GM13977 (cell line): ENCODE data around the gene ITGB2.

Experiments used
- DNase-seq: peaks from one replicate; pipeline ENCODE4 v3.0.0; 2012; ENCODE audit warnings: low spot score
- in situ Hi-C: fragments of 300-500 bp; cut with MboI; formaldehyde crosslinking; loops from one replicate; pipeline ENCODE4 v1.12.0; 2022; ENCODE audit warnings: low sequenced_read_pairs, low pct_unique_long_range_greater_than_20kb, mixed read lengths, inconsistent platforms; ENCODE audit not compliant: unreplicated experiment
- TF ChIP-seq, protein P1 (sequence below): IDR thresholded peaks from 2 replicates; pipeline ENCODE4 v1.5.1; 2012; ENCODE audit warnings: mild to moderate bottlenecking, control low read depth; ENCODE audit not compliant: insufficient read depth; ENCODE audit errors: extremely low read depth, missing control alignments

Gene ITGB2

DNA sequence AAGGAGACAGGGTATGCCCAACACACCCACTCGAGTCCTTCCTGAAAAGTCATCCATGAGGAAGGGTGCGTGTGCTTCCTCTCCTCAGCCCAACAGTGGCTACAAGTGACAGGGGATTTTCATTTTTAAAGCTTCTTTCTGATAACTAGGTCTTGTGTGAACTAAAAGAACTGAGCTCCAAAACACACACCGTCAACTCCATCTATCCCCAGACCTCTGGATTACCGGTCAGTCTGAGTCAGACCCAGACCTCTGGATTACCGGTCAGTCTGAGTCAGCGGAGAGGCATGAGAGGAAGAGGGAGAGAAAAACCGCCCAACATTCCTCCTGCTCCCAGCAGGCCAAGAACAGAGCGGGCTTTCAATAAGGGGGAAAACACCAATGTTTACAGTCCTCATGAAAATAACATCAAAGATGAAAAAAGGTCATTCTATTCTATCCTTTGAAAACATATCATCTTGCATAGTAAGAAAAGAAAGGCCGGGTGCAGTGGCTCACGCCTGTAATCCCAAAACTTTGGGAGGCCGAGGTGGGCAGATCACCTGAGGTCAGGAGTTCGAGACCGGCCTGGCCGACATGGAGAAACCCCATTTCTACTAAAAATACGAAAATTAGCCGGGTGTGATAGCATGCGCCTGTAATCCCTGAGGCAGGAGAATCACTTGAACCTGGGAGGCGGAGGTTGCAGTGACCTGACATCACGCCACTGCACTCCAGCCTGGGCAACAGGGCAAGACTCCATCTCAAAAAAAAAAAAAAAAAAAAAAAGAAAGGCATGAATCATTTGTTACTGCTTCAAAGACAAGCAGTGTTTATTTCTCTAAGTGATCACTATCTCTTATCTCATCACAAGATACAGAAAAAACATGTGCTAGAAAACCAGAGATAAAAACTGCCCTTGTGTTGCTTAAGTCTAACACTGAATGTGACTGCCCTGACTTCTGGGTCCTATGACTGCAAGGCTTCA lies 50.6 kb downstream of the ITGB2 start:
- TF ChIP-seq, protein P1, sequence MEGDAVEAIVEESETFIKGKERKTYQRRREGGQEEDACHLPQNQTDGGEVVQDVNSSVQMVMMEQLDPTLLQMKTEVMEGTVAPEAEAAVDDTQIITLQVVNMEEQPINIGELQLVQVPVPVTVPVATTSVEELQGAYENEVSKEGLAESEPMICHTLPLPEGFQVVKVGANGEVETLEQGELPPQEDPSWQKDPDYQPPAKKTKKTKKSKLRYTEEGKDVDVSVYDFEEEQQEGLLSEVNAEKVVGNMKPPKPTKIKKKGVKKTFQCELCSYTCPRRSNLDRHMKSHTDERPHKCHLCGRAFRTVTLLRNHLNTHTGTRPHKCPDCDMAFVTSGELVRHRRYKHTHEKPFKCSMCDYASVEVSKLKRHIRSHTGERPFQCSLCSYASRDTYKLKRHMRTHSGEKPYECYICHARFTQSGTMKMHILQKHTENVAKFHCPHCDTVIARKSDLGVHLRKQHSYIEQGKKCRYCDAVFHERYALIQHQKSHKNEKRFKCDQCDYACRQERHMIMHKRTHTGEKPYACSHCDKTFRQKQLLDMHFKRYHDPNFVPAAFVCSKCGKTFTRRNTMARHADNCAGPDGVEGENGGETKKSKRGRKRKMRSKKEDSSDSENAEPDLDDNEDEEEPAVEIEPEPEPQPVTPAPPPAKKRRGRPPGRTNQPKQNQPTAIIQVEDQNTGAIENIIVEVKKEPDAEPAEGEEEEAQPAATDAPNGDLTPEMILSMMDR, result no peak
- in situ Hi-C loops, result no loop called here
- no peak for DNase-seq

DNA sequence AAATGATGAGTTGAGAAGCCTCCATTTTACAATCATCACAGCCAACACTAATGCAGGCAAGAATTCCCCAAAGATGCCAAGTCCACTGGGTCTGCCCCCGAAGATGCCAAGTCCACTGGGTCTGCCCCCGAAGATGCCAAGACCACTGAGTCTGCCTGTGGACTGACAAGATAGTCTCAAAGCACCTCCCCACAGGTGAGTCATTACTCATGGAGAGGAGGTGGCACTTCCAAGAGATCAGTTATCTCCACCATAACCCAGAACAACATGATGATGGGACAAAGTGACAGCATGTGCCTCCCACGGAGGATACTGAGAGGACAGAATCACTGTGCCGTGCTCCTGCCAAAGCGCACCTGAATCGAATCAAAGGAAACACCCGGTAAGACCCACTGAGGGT lies 52.0 kb downstream of the ITGB2 start:
- DNase-seq, result no peak
- TF ChIP-seq, protein P1, result no peak
- in situ Hi-C loops, result no loop called here

DNA sequence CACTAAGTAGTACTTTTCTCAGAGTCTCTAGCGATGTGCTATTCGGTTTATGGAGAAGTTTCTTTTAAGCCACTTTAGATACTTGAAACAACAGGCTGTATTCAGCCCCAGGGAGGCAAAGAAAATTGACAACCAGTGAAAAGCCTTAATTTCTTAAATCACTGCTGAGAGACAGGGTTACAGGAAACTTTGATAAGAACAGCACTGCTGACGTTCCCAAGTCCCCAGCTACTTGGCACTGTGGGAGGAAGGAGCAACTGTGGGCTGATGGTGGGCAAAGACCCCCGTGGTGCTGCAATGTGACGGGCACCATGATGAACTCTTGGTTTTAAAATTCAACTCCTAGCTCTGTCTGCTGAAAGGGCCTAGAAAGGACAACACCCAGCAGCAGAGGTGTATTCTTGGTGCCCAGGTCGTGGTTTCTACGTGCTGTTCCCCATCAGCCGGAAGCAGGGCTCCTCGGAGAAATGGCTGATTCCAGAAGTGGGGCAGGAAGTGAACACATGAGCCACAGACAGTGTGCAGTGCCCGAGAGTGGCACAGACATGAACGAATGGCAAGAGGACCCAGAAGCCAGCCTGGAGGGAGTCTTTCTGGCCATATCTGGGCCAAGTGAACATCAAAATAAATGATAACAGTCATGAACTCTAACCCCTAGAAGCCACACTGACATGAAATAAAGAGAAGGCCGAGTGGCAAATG lies 52.5 kb downstream of the ITGB2 start:
- no peak for DNase-seq
- in situ Hi-C loops, result no loop called here
- TF ChIP-seq, protein P1, result no peak

DNA sequence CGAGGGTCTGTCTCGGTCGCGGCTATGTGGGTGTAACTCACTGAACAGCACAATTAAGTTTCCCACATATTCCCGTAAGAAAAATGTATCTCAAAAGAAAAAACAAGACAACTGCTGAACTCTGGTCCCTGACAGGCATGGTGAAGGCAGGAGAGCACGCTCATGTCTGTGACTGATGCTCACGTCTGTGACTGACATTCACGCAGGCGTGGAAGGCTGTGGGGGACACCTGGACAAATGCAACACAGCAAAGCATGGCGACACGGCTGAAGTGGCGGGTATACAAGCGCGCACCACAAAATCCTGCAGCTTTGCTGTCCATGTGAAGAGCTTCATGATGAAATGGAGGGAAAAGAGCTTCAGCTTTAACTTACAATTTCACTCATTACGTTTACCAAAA lies 53.2 kb downstream of the ITGB2 start:
- no peak for DNase-seq
- in situ Hi-C loops, result no loop called here
- TF ChIP-seq, protein P1, result no peak

DNA sequence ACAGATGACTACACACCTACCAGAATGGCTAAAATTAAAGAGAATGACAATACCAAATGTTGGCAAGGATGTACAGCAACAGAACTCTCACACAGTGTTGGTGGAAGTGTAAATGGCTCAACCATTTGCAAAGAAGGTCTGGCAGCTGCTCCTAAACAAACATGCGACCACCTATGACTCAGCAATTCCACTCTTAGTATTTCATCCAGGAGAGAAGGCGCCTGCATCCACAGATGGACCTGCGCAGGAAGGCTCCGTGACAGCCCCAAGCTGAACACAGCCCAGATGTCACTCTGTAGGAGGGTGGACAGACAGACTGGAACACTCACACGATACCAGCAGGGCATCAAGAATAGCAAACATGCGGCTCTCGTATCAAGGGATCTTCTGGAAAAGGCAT lies 53.9 kb downstream of the ITGB2 start:
- no peak for DNase-seq
- in situ Hi-C loops, result no loop called here
- TF ChIP-seq, protein P1, result no peak

DNA sequence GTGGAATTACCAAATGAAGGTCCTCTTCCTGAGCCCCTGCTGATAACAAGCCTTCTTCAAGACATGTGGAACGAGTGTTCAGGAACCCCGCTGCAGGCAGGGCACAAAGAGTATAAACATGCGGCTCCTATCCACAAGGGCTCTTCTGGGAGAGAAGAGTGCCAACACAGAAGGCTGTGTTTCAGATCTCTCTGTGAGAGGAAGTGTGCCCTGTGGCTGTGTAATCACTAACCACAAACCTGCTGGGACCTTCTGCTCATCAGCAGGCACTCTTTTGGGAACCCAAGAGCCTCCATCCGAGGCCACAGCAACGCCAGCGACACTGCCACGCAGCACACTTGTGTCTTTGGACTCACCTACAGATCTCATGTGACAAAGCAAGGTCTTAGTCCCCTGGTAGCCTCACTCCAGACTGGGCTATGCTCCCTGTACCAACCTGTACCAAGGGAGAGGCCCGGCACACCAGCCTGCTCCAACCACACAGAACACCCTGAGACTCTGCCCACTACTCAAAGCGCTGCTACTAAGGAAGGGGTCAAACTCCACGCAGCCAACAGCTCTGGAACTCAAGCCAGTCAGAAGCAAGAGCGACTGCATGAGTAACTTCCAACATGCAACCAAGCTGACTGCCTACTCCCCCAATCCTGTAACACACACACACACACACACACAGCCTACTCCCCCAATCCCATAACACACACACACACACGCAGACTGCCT lies 55.0 kb downstream of the ITGB2 start:
- DNase-seq, result no peak
- TF ChIP-seq, protein P1, result no peak
- in situ Hi-C loops, result no loop called here
